Measurements from ENCODE around the gene GAS7. TPM values are rescaled to one million over a fixed set of nuclear protein-coding genes. Genes with fewer than 3 reads are reported as not detected.

The GAS7 gene
- polyA plus RNA-seq, 3 donors from 2014 or later: 8.1 to 31.2 (median 13.7) TPM

DNA sequence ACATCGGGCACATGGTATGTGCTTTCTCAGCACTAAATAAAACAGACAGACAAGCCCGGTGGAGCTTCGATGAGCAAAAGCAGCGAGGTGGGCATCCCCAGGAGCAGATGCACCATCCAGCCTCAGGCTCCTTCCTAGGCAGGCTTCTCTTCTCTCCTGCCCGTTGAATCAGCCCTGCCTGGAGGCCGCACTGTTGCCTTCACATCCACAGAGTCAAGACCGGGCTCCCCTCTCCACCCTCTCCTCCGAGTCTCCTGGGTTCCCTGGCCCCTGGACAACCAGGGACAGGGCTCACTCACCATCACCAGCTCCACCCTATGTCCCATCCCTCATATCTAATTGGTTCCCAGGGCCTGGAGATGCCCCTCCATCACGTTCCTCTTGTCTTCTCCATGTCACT is 213.6 kb downstream of the GAS7 start:
- peaks cover 66 to 86% of the 10 kb centered on the region in 2 donors for H3K4me1 Mint-ChIP-seq
- peak overlapping the region in 3 of 6 donors; percentile 42 to 77 (median 56) for H3K27ac Mint-ChIP-seq
- H3K27me3 Mint-ChIP-seq (ENCODE audit: low read depth in 3 of 3): peaks cover 0 to 10% (median 3%) of the 10 kb centered on the region in 3 donors

GRCh38 chr17:9982159-9982558 is 216.2 kb downstream of the GAS7 start:
- H3K36me3 Mint-ChIP-seq: peaks cover 0 to 10% (median 4%) of the 10 kb centered on the region in 3 donors
- H3K27ac Mint-ChIP-seq: peak overlapping the region; percentile 71 to 91 (median 84)
- peaks cover 0 to 7% (median 5%) of the 10 kb centered on the region in 3 donors for H3K27me3 Mint-ChIP-seq (ENCODE audit: low read depth in 3 of 3)
- H3K4me3 Mint-ChIP-seq: peak overlapping the region; percentile 29 to 71 (median 50)
- DNase-seq: no peak
- no peaks in the 10 kb centered on the region for H3K9me3 Mint-ChIP-seq
- H3K4me1 Mint-ChIP-seq: peaks cover 58 to 75% of the 10 kb centered on the region in 2 donors

More for the DNA sequence above, 213.6 kb downstream of the GAS7 start:
- Mint-ChIP-seq H3K9me3 (peaks cover 0 to 3% (median 0%) of the 10 kb centered on the region in 6 donors), H3K36me3 (peaks cover 9 to 18% (median 10%) of the 10 kb centered on the region in 3 donors), H3K4me3 (no peak overlapping the region)
- no peak for DNase-seq

GRCh38 chr17:9981344-9981915 is 217.0 kb downstream of the GAS7 start:
- H3K4me3 Mint-ChIP-seq: peak overlapping the region; percentile 18 to 61 (median 49)
- peak in 2 of 3 donors; percentile 19 to 29 for DNase-seq
- peaks cover 0 to 7% (median 6%) of the 10 kb centered on the region in 3 donors for H3K27me3 Mint-ChIP-seq (ENCODE audit: low read depth in 3 of 3)
- H3K27ac Mint-ChIP-seq: peak overlapping the region; percentile 71 to 91 (median 84)
- H3K4me1 Mint-ChIP-seq: peaks cover 58 to 75% of the 10 kb centered on the region in 2 donors
- H3K9me3 Mint-ChIP-seq: no peaks in the 10 kb centered on the region
- peaks cover 0 to 10% (median 4%) of the 10 kb centered on the region in 3 donors for H3K36me3 Mint-ChIP-seq

DNA sequence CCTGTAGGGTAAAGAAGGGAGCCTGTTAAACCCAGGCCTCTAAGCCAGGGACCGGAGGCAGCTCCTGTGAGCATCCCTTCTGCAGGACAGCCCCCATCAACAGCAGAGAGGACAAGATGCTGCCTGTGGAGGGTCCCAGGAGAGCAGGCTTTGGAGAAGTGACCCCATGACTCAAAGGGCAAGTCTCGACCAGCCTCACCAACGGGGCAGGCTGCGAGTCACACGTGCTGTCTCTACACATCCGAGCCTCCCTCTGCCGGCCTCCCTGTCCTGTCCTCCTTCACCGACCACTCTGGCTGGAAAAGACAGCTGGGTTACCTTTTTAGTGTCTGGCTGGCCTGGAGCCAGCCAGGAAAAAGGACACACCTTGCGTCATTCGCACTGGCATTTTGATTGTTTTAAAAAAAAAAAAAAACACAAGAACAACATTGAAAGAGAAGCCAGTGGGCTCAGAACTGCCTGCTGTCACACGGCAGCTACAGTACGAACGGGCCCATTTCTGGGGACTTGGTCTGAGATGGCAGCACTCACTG is 218.9 kb downstream of the GAS7 start:
- peaks cover 0 to 7% (median 1%) of the 10 kb centered on the region in 3 donors for H3K27me3 Mint-ChIP-seq (ENCODE audit: low read depth in 3 of 3)

DNA sequence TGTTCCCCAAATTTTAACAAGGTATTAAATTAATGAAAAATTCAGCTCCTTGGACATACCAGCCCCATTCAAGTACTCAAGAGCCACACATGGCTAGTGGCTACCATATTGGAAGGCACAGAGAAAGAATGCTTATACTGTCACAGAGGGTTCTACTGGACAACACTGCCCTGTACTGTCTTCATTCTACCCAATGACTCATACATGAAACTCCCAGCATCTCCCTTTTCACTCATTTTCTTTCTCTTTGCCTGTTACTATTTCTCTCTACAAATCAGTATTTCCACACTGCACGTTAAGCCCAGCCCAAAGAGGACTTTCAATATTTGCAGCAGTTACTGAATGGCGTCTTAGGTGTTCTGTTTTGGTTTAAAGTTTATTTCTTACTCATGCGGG is 221.2 kb downstream of the GAS7 start:
- Mint-ChIP-seq H3K4me3 (peak overlapping the region in 1 of 5 donors; percentile 4), H3K27ac (peak overlapping the region; percentile 4 to 83 (median 70)), H3K4me1 (peaks cover 33 to 65% of the 10 kb centered on the region in 2 donors), H3K36me3 (peaks cover 4 to 10% (median 6%) of the 10 kb centered on the region in 3 donors), H3K9me3 (no peaks in the 10 kb centered on the region), H3K27me3 (ENCODE audit: low read depth in 3 of 3) (peaks cover 1 to 7% (median 2%) of the 10 kb centered on the region in 3 donors)
- no peak for DNase-seq

More for the DNA sequence above, 218.9 kb downstream of the GAS7 start:
- Mint-ChIP-seq H3K4me3 (no peak overlapping the region), H3K4me1 (peaks cover 43 to 63% of the 10 kb centered on the region in 2 donors), H3K36me3 (peaks cover 4 to 10% (median 4%) of the 10 kb centered on the region in 3 donors), H3K9me3 (no peaks in the 10 kb centered on the region), H3K27ac (peak overlapping the region in 4 of 6 donors; percentile 43 to 61 (median 49))
- no peak for DNase-seq

- peak overlapping the region in 1 of 5 donors; percentile 23 for H3K4me3 Mint-ChIP-seq
- no peak for DNase-seq
- peak overlapping the region in 4 of 6 donors; percentile 4 to 83 (median 61) for H3K27ac Mint-ChIP-seq
- peaks cover 1 to 7% (median 2%) of the 10 kb centered on the region in 3 donors for H3K27me3 Mint-ChIP-seq (ENCODE audit: low read depth in 3 of 3)
- H3K9me3 Mint-ChIP-seq: no peaks in the 10 kb centered on the region
- H3K36me3 Mint-ChIP-seq: peaks cover 4 to 10% (median 6%) of the 10 kb centered on the region in 3 donors
- peaks cover 30 to 65% of the 10 kb centered on the region in 2 donors for H3K4me1 Mint-ChIP-seq
Measured at GRCh38 chr17:9976283-9977179, 221.9 kb downstream of the GAS7 start.

GRCh38 chr17:9974448-9975381 is 223.7 kb downstream of the GAS7 start:
- peaks cover 0 to 6% (median 3%) of the 10 kb centered on the region in 3 donors for H3K36me3 Mint-ChIP-seq
- H3K4me3 Mint-ChIP-seq: no peak overlapping the region
- DNase-seq: no peak
- peak overlapping the region in 2 of 6 donors; percentile 28 to 65 for H3K27ac Mint-ChIP-seq
- peaks cover 0 to 4% (median 2%) of the 10 kb centered on the region in 3 donors for H3K27me3 Mint-ChIP-seq (ENCODE audit: low read depth in 3 of 3)
- no peaks in the 10 kb centered on the region for H3K9me3 Mint-ChIP-seq
- peaks cover 24 to 59% of the 10 kb centered on the region in 2 donors for H3K4me1 Mint-ChIP-seq

DNA sequence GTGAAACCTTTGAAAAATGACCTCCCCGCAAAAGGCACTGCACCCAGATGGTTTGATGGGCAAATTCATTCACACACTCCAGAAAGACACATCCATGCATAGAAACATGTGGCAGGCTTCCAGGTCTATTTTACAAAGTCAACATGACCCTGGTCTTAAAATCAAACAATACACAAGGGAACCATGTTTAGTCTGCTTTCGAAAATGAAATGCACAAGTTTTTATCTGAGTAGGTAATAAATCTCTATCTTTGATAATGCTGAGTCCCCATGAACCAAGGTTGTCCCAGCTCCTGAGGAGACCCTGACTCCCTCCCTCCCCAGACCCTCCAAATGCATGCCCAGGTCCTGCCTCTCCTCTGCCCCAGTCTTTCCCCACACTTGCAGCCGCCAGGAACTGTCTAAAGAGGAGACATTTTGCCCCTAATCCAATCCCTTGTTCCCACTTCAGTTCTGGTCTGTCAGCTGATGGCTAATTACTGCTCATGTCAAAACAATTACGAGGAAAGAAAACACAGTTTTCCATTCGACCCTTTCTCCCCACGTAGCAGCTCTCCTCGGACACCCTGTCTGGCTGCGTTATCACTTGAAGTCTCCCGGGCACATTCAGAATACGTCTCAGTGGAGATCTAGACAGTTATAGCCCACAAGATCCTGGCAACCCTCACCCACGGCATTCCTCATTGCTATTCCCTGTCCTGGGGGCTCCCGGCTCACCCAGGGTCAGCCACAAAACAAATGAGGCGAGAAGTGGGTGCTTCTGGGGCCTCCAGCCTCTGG is 224.5 kb downstream of the GAS7 start:
- Mint-ChIP-seq H3K27me3 (ENCODE audit: low read depth in 3 of 3) (peaks cover 0 to 2% (median 2%) of the 10 kb centered on the region in 3 donors), H3K4me3 (no peak overlapping the region), H3K27ac (peak overlapping the region in 2 of 6 donors; percentile 58 to 65), H3K9me3 (no peaks in the 10 kb centered on the region), H3K4me1 (peaks cover 32 to 67% of the 10 kb centered on the region in 2 donors), H3K36me3 (peaks cover 0 to 6% (median 3%) of the 10 kb centered on the region in 3 donors)
- DNase-seq: no peak

DNA sequence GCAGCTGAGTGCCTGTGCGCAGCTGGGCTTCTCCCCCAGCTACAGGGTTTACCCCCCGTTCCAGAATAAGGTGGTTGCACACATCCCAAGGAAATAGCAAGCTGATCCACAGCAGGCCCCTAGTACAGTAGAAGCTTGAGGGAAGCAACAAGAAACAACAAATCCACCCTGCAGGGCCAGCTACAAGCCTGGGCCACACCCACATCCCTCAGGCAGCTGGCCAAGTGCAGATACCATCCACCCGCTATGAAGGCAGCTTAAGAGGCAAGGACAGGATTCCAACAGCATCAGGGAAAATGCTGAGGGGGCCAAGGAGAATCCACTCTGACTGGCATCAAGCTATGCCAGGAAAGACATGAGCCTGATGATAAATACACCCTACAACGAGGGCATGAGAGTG is 226.4 kb downstream of the GAS7 start:
- peaks cover 3 to 10% (median 5%) of the 10 kb centered on the region in 3 donors for H3K36me3 Mint-ChIP-seq
- H3K27me3 Mint-ChIP-seq (ENCODE audit: low read depth in 3 of 3): peaks cover under 1 to 2% (median 2%) of the 10 kb centered on the region in 3 donors
- no peaks in the 10 kb centered on the region for H3K9me3 Mint-ChIP-seq
- peaks cover 38 to 74% of the 10 kb centered on the region in 2 donors for H3K4me1 Mint-ChIP-seq
- peak overlapping the region in 2 of 6 donors; percentile 50 to 55 for H3K27ac Mint-ChIP-seq
- H3K4me3 Mint-ChIP-seq: no peak overlapping the region
- DNase-seq: no peak

- Mint-ChIP-seq H3K9me3 (no peaks in the 10 kb centered on the region), H3K4me1 (peaks cover 42 to 78% of the 10 kb centered on the region in 2 donors), H3K4me3 (no peak overlapping the region), H3K27me3 (ENCODE audit: low read depth in 3 of 3) (peaks cover 0 to 4% (median 3%) of the 10 kb centered on the region in 3 donors), H3K36me3 (peaks cover 3 to 5% (median 5%) of the 10 kb centered on the region in 3 donors), H3K27ac (peak overlapping the region in 1 of 6 donors; percentile 14)
- DNase-seq: no peak
Measured at GRCh38 chr17:9969301-9969935, 229.0 kb downstream of the GAS7 start.

GRCh38 chr17:9968881-9969280 is 229.5 kb downstream of the GAS7 start:
- Mint-ChIP-seq H3K4me3 (peak overlapping the region in 1 of 5 donors; percentile 12), H3K9me3 (no peaks in the 10 kb centered on the region), H3K27me3 (ENCODE audit: low read depth in 3 of 3) (peaks cover 0 to 4% (median 3%) of the 10 kb centered on the region in 3 donors), H3K4me1 (peaks cover 42 to 73% of the 10 kb centered on the region in 2 donors), H3K27ac (peak overlapping the region in 4 of 6 donors; percentile 11 to 57 (median 17)), H3K36me3 (peaks cover 3 to 5% (median 3%) of the 10 kb centered on the region in 3 donors)
- no peak for DNase-seq

Measured in immature natural killer cell (primary cell).